Hepatocyte (in vitro differentiated cells): ENCODE measurements around the gene ACO1. TPM values are rescaled to one million over a fixed set of nuclear protein-coding genes. Genes with fewer than 3 reads are reported as not detected.

ENCODE experiments used
- DNase-seq: peaks from one replicate; pipeline ENCODE4 v3.0.0-alpha.2; 2016; ENCODE audit warnings: low spot score
- H2AFZ ChIP-seq: fragments of 200-600 bp; sonication (generic); 2 replicates; pipeline ENCODE4 v1.6.0; 2016; ENCODE audit warnings: antibody characterized with exemption, mild to moderate bottlenecking
- H3K27ac ChIP-seq: fragments of 200-600 bp; sonication (generic); 2 replicates; pipeline ENCODE4 v1.5.1; 2016; ENCODE audit warnings: mild to moderate bottlenecking
- H3K27me3 ChIP-seq: fragments of 200-600 bp; sonication (generic); 2 replicates; pipeline ENCODE4 v1.6.1; 2016
- H3K36me3 ChIP-seq: fragments of 200-600 bp; sonication (generic); replicated peaks from 2 replicates; pipeline ENCODE4 v1.5.1; 2016; ENCODE audit warnings: low read depth; ENCODE audit not compliant: insufficient read depth
- H3K4me1 ChIP-seq: fragments of 200-600 bp; sonication (generic); 2 replicates; pipeline ENCODE4 v1.5.1; 2016; ENCODE audit warnings: mild to moderate bottlenecking, moderate library complexity; ENCODE audit not compliant: insufficient read depth
- H3K4me2 ChIP-seq: fragments of 200-600 bp; sonication (generic); 2 replicates; pipeline ENCODE4 v1.6.0; 2016
- H3K4me3 ChIP-seq: fragments of 200-600 bp; sonication (generic); 2 replicates; pipeline ENCODE4 v1.5.1; 2016; ENCODE audit warnings: mild to moderate bottlenecking
- H3K79me2 ChIP-seq: fragments of 200-600 bp; sonication (generic); 2 replicates; pipeline ENCODE4 v1.6.0; 2017; ENCODE audit warnings: mild to moderate bottlenecking
- H3K9me2 ChIP-seq: fragments of 200-600 bp; sonication (generic); replicated peaks from 2 replicates; pipeline ENCODE4 v1.6.0; 2017; ENCODE audit warnings: mild to moderate bottlenecking; ENCODE audit not compliant: insufficient read depth
- H3K9me3 ChIP-seq: fragments of 200-600 bp; sonication (generic); 2 replicates; pipeline ENCODE4 v1.5.1; 2016; ENCODE audit warnings: low read depth, mild to moderate bottlenecking
- H4K20me1 ChIP-seq: fragments of 200-600 bp; sonication (generic); 2 replicates; pipeline ENCODE4 v1.6.0; 2016; ENCODE audit warnings: mild to moderate bottlenecking; ENCODE audit not compliant: insufficient read depth, poor library complexity, severe bottlenecking
- EZH2 ChIP-seq: fragments of 200-600 bp; sonication (generic); IDR thresholded peaks from 2 replicates; pipeline ENCODE4 v1.6.1; 2016; ENCODE audit warnings: antibody characterized with exemption, mild to moderate bottlenecking, borderline replicate concordance
- EZH2phosphoT487 ChIP-seq: fragments of 200-600 bp; sonication (generic); IDR thresholded peaks from one replicate; pipeline ENCODE4 v1.6.1; 2018; ENCODE audit warnings: antibody characterized with exemption, mild to moderate bottlenecking, low read depth, moderate library complexity; ENCODE audit not compliant: unreplicated experiment, severe bottlenecking
- WGBS: methylation state at CpG from one replicate; pipeline ENCODE4 v1.1.6; 2016; ENCODE audit warnings: low lambda C conversion rate; ENCODE audit errors: missing lambda C conversion rate; 5-methylcytosine and 5-hydroxymethylcytosine counted together
- polyA plus RNA-seq: library from polyadenylated mRNA; unstranded; fragments of >200 nt; fragmentation: Nextera tagmentation; extraction: Ambion mirVana; gene quantifications from 2 replicates; pipeline ENCODE4 v1.2.1, GENCODE V29; 2016
- total RNA-seq: library from RNA; depleted of rRNA; stranded (reverse); fragments of >200 nt; gene quantifications from 2 replicates; pipeline ENCODE4 v1.2.3, GENCODE V29; 2014
- TF ChIP-seq, protein P1 (sequence below): fragments of 200-600 bp; sonication (generic); IDR thresholded peaks from 2 replicates; pipeline ENCODE4 v1.5.1; 2016; ENCODE audit warnings: antibody characterized with exemption, mild to moderate bottlenecking; ENCODE audit not compliant: poor library complexity

The ACO1 gene
- total and polyA plus RNA-seq, 2 experiments from 2014 or later: 46.1 to 65.7 TPM

DNA sequence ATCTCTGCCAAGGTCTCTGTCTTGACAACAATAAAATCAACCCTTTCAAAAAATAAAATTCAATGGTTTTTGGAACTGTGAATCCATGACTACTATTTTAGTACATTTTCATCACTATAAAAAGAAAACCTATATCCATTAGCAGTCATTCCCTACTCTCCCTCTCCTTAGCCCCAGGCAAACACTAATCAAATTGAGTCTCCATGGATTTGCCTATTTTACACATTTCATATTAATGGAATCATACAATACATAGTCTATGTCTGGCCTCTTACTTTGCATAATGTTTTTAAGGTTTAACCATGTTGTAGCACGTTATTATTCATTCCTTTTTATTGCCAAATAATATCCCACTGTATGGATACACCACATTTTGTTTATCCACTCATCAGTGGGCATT is 117.4 kb downstream of the ACO1 start:
- Histone ChIP-seq H3K27me3 (no peaks in the 10 kb centered on the region), H3K36me3 (no peaks in the 10 kb centered on the region), H3K27ac (no peak overlapping the region), H3K4me2 (no peak overlapping the region), H3K4me3 (no peak overlapping the region), H3K79me2 (no peaks in the 10 kb centered on the region), H3K9me3 (no peaks in the 10 kb centered on the region), H2AFZ (no peak overlapping the region), H3K4me1 (no peaks in the 10 kb centered on the region), H4K20me1 (no peaks in the 10 kb centered on the region), H3K9me2 (no peaks in the 10 kb centered on the region)
- TF ChIP-seq EZH2phosphoT487 (no peak), EZH2 (no peak)
- TF ChIP-seq, protein P1, sequence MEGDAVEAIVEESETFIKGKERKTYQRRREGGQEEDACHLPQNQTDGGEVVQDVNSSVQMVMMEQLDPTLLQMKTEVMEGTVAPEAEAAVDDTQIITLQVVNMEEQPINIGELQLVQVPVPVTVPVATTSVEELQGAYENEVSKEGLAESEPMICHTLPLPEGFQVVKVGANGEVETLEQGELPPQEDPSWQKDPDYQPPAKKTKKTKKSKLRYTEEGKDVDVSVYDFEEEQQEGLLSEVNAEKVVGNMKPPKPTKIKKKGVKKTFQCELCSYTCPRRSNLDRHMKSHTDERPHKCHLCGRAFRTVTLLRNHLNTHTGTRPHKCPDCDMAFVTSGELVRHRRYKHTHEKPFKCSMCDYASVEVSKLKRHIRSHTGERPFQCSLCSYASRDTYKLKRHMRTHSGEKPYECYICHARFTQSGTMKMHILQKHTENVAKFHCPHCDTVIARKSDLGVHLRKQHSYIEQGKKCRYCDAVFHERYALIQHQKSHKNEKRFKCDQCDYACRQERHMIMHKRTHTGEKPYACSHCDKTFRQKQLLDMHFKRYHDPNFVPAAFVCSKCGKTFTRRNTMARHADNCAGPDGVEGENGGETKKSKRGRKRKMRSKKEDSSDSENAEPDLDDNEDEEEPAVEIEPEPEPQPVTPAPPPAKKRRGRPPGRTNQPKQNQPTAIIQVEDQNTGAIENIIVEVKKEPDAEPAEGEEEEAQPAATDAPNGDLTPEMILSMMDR: no peak
- WGBS: 79% methylated on average over 1 of the region's 1 CpG
- DNase-seq: no peak

DNA sequence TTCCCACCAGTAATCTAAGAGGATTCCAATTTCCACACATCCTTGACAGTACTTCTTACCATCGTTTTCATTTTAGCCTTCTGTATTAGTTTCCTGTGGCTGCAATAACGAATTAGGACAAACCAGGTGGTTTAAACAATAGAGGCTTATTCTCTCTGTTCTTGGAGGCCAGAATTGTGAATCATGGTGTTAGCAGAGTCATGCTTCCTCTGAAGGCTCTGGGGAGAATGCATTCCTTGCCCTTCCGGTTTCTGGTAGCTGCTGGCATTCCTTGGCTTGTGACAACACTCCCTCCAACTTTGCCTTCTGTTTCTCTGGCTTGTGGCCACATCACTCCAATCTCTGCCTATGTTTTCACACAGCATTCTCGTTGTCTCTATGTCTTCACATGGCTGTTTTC is 118.0 kb downstream of the ACO1 start:
- no peak for DNase-seq
- Histone ChIP-seq H4K20me1 (no peaks in the 10 kb centered on the region), H3K4me2 (no peak overlapping the region), H3K9me3 (no peaks in the 10 kb centered on the region), H3K27ac (no peak overlapping the region), H3K27me3 (no peaks in the 10 kb centered on the region), H2AFZ (no peak overlapping the region), H3K4me1 (no peaks in the 10 kb centered on the region), H3K4me3 (no peak overlapping the region), H3K36me3 (no peaks in the 10 kb centered on the region), H3K9me2 (no peaks in the 10 kb centered on the region), H3K79me2 (no peaks in the 10 kb centered on the region)
- WGBS: 72% methylated on average over 4 of the region's 4 CpGs
- TF ChIP-seq, protein P1: no peak
- TF ChIP-seq EZH2phosphoT487 (no peak), EZH2 (no peak)

DNA sequence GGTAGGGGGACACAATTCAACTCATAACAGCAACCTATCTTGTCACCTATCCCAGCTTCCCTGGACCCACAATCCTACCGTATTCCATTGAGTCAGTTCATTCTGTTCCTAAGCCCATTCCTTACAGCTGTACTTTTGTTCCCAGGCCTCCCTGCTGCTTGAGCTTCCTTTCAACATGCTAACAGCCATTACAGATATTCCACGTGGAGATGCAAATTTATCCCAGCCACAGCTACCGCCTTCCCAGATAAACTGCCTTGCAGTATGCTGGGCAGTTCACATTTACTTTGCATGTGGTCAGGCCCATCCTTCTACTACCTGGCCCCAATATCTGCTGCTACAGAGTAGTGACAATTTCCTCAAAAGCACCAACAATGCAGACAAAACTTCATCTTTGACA is 118.6 kb downstream of the ACO1 start:
- Histone ChIP-seq H3K79me2 (no peaks in the 10 kb centered on the region), H3K4me2 (no peak overlapping the region), H2AFZ (no peak overlapping the region), H3K9me2 (no peaks in the 10 kb centered on the region), H3K4me1 (no peaks in the 10 kb centered on the region), H3K27me3 (no peaks in the 10 kb centered on the region), H3K4me3 (no peak overlapping the region), H4K20me1 (no peaks in the 10 kb centered on the region), H3K36me3 (no peaks in the 10 kb centered on the region), H3K9me3 (no peaks in the 10 kb centered on the region), H3K27ac (no peak overlapping the region)
- TF ChIP-seq, protein P1: no peak
- TF ChIP-seq EZH2 (no peak), EZH2phosphoT487 (no peak)
- no peak for DNase-seq
- WGBS: 85% methylated on average over 3 of the region's 3 CpGs

Other genes with a start within 250 kb of the ACO1 start
- gene RIGI, start 141.6 kb downstream of the ACO1 start, total RNA-seq: 5.1 and 5.9 TPM in 2 replicates
- gene RIGI, start 141.6 kb downstream of the ACO1 start, polyA plus RNA-seq: 2.5 and 3.9 TPM in 2 replicates
- gene SMIM27, start 167.7 kb downstream of the ACO1 start, total RNA-seq: 3.4 and 4.3 TPM in 2 replicates
- gene SMIM27, start 167.7 kb downstream of the ACO1 start, polyA plus RNA-seq: 24.4 and 33.6 TPM in 2 replicates
- gene TOPORS, start 167.9 kb downstream of the ACO1 start, total RNA-seq: 25.8 and 26.5 TPM in 2 replicates
- 14.1 and 15.4 TPM in 2 replicates for gene TOPORS, start 167.9 kb downstream of the ACO1 start, polyA plus RNA-seq
- 73.7 and 90.5 TPM in 2 replicates for gene NDUFB6, start 188.5 kb downstream of the ACO1 start, total RNA-seq
- 114 and 122 TPM in 2 replicates for gene NDUFB6, start 188.5 kb downstream of the ACO1 start, polyA plus RNA-seq